RWPE2 (cell line): ENCODE data around the gene PTPN2.

ENCODE experiments used
- ATAC-seq: fragments of 200-7000 bp; cut with Tn5 transposase; 3 replicates; pipeline ENCODE4 v1.9.1; 2021; ENCODE audit warnings: low read depth
- DNase-seq: peaks from one replicate; pipeline ENCODE4 v3.0.0-alpha.2; 2020; ENCODE audit warnings: low spot score
- H3K27ac ChIP-seq: fragments of 450-650 bp; 2 replicates; pipeline ENCODE4 v1.5.1; 2017; ENCODE audit warnings: mild to moderate bottlenecking; ENCODE audit not compliant: poor library complexity, severe bottlenecking
- H3K27me3 ChIP-seq: fragments of 250-450 bp; sonication (Bioruptor Pico); 2 replicates; pipeline ENCODE4 v1.5.1; 2021; ENCODE audit warnings: mild to moderate bottlenecking, moderate library complexity; ENCODE audit not compliant: insufficient read depth, poor library complexity, severe bottlenecking
- H3K36me3 ChIP-seq: fragments of 250-450 bp; sonication (Bioruptor Pico); 2 replicates; pipeline ENCODE4 v1.5.1; 2020; ENCODE audit warnings: low read depth, mild to moderate bottlenecking, moderate library complexity
- H3K4me1 ChIP-seq: fragments of 250-450 bp; sonication (Bioruptor Pico); 2 replicates; pipeline ENCODE4 v1.5.1; 2021; ENCODE audit warnings: mild to moderate bottlenecking, moderate library complexity; ENCODE audit not compliant: insufficient read depth, poor library complexity, severe bottlenecking
- H3K4me3 ChIP-seq: fragments of 250-450 bp; sonication (Bioruptor Pico); 2 replicates; pipeline ENCODE4 v1.5.1; 2021; ENCODE audit warnings: mild to moderate bottlenecking, moderate library complexity; ENCODE audit not compliant: severe bottlenecking
- H3K9me3 ChIP-seq: fragments of 250-450 bp; sonication (Bioruptor Pico); 2 replicates; pipeline ENCODE4 v1.5.1; 2021; ENCODE audit warnings: mild to moderate bottlenecking, moderate library complexity; ENCODE audit not compliant: severe bottlenecking
- CTCF ChIP-seq: fragments of 450-650 bp; IDR thresholded peaks from one replicate; pipeline ENCODE4 v1.5.1; 2017; ENCODE audit warnings: mild to moderate bottlenecking, moderate library complexity; ENCODE audit not compliant: poor library complexity, severe bottlenecking

Gene PTPN2

DNA sequence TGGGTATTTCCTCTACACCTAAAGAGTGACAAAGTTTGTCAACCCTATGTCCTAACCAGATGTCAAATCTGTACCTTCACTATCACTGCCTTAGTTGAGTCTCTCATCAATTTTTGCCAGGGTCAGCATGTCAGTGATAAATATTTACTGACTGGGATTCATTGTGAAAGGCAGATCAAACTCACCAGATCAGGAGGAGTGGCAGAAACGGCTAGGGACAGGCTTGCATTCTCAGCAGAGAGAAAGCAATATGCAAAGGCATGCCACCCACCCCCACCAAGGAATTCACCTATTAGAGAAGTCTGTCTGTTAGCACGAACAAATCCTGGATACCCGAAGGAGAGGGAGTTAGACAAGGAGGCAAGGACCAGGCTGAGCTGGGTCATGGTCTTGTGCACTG, 62.6 kb downstream of the PTPN2 start:
- Histone ChIP-seq H3K36me3 (peaks cover 57% of the 10 kb centered on the region), H3K27me3 (no peaks in the 10 kb centered on the region), H3K4me1 (no peaks in the 10 kb centered on the region), H3K27ac (no peak overlapping the region), H3K9me3 (no peaks in the 10 kb centered on the region), H3K4me3 (no peak overlapping the region)
- no peak for ATAC-seq
- no peak for TF ChIP-seq CTCF
- DNase-seq, result no peak

DNA sequence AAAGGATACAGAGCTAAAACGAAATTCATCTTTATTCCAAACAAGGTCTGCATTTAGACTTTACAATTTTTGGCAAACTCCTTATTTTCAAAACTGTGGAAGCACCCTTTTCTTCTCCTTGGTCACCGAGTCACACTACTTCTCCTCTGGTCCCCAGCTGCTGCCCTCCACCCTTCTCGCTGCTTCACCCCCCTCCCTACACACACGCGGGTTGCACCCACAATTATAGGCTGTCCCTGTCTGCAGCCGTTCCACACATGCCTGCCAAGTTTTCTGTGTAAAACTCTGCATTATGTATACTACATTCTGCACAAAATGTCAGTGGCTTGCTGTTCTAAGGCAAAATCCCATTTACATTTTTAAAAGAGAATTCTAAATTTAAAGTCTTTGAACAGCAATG, 63.5 kb downstream of the PTPN2 start:
- H3K27me3 ChIP-seq, result no peaks in the 10 kb centered on the region
- no peak for DNase-seq
- no peak overlapping the region for H3K27ac ChIP-seq
- TF ChIP-seq CTCF, result no peak
- H3K9me3 ChIP-seq, result no peaks in the 10 kb centered on the region
- peaks cover 55% of the 10 kb centered on the region for H3K36me3 ChIP-seq
- no peak overlapping the region for H3K4me3 ChIP-seq
- no peaks in the 10 kb centered on the region for H3K4me1 ChIP-seq
- ATAC-seq, result no peak

- H3K27me3 ChIP-seq, result no peaks in the 10 kb centered on the region
- no peaks in the 10 kb centered on the region for H3K9me3 ChIP-seq
- no peak overlapping the region for H3K27ac ChIP-seq
- DNase-seq (no peak), ATAC-seq (no peak)
- H3K4me3 ChIP-seq, result no peak overlapping the region
- H3K4me1 ChIP-seq, result no peaks in the 10 kb centered on the region
- no peak for TF ChIP-seq CTCF
- H3K36me3 ChIP-seq, result peaks cover 54% of the 10 kb centered on the region
Measured at GRCh38 chr18:12819841-12820240, 64.2 kb downstream of the PTPN2 start.

DNA sequence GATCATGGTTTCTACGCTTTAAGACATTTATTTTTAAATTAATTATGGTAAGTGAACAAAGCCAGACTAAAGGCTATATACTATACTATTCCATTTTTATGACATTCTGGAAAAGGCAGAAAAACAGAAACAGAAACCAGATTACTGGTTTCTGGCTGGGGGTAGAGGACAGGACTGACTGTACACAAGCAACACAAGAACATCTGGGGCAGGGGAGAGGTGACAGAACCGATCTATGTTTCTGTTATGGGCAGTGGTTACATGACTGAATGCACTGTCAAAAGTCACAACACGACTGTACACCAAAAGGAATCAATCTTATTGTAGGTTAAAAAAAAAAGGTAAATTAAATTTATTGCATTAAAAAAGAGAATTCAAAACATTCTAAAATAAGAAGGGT, 64.7 kb downstream of the PTPN2 start:
- H3K27ac ChIP-seq, result no peak overlapping the region
- DNase-seq, result no peak

GRCh38 chr18:12818243-12818642, 65.8 kb downstream of the PTPN2 start:
- Histone ChIP-seq H3K27me3 (no peaks in the 10 kb centered on the region), H3K4me1 (no peaks in the 10 kb centered on the region), H3K9me3 (no peaks in the 10 kb centered on the region), H3K4me3 (no peak overlapping the region), H3K36me3 (peaks cover 59% of the 10 kb centered on the region), H3K27ac (no peak overlapping the region)
- no peak for TF ChIP-seq CTCF
- DNase-seq, result no peak
- no peak for ATAC-seq

More for the DNA sequence above, 64.7 kb downstream of the PTPN2 start:
- Histone ChIP-seq H3K36me3 (peaks cover 54% of the 10 kb centered on the region), H3K4me3 (no peak overlapping the region), H3K9me3 (no peaks in the 10 kb centered on the region), H3K27me3 (no peaks in the 10 kb centered on the region), H3K4me1 (no peaks in the 10 kb centered on the region)
- no peak for ATAC-seq
- TF ChIP-seq CTCF, result no peak
